Activated CD4-positive, CD25-positive, alpha-beta regulatory T cell treated with anti-CD3 and anti-CD28 coated beads, Interleukin-2, amount 50 U/mL, for 16 hours (primary cell): Measurements from ENCODE around the gene COX6B2.
A peak's percentile ranks its signal among the peaks of the same experiment; 100 is the strongest.
"Not testable (repeated sequence)": the region's sequence is repeated elsewhere in the genome, so short reads cannot be mapped to it uniquely, and the experiment has no call there.

ENCODE experiments used
- DNase-seq: peaks from one replicate; pipeline ENCODE4 v3.0.0-alpha.2; 2020; ENCODE audit warnings: low read depth, low spot score

The COX6B2 gene

GRCh38 chr19:55341595-55342531, 12.7 kb downstream of the COX6B2 start:
- DNase-seq: no peak

GRCh38 chr19:55341171-55341588, 13.3 kb downstream of the COX6B2 start:
- no peak for DNase-seq

- DNase-seq: no peak
Measured at GRCh38 chr19:55340784-55341147, 13.8 kb downstream of the COX6B2 start.

- no peak for DNase-seq
Measured at GRCh38 chr19:55339889-55340783, 14.4 kb downstream of the COX6B2 start.

GRCh38 chr19:55339105-55339888, 15.2 kb downstream of the COX6B2 start, which contains the start of gene KMT5C:
Gene KMT5C, plus strand, starts transcription at chr19:55339876. Its CDS starts 2,061 bp downstream, at chr19:55341937.
- peak; percentile 100 for DNase-seq

- no peak for DNase-seq
Measured at GRCh38 chr19:55336101-55336500, 18.4 kb downstream of the COX6B2 start.

GRCh38 chr19:55333870-55334269, 20.6 kb downstream of the COX6B2 start:
- no peak for DNase-seq

GRCh38 chr19:55329791-55330190, 24.7 kb downstream of the COX6B2 start:
- DNase-seq: not testable (repeated sequence)

- DNase-seq: not testable (repeated sequence)
Measured at GRCh38 chr19:55328774-55329318, 25.7 kb downstream of the COX6B2 start.

- DNase-seq: no peak
Measured at GRCh38 chr19:55325172-55325571, 29.3 kb downstream of the COX6B2 start, which contains the start of gene TMEM150B. Gene TMEM150B, minus strand, starts transcription at chr19:55325341. Its CDS starts 4,305 bp downstream, at chr19:55321036.

GRCh38 chr19:55324662-55325061, 29.9 kb downstream of the COX6B2 start:
- DNase-seq: no peak

GRCh38 chr19:55322204-55322885, 32.2 kb downstream of the COX6B2 start:
- no peak for DNase-seq

- no peak for DNase-seq
Measured at GRCh38 chr19:55321466-55322137, 32.9 kb downstream of the COX6B2 start.

- DNase-seq: no peak
Measured at GRCh38 chr19:55320844-55321419, 33.6 kb downstream of the COX6B2 start.

GRCh38 chr19:55319785-55320184, 34.7 kb downstream of the COX6B2 start:
- DNase-seq: no peak

GRCh38 chr19:55316646-55317045, 37.9 kb downstream of the COX6B2 start:
- DNase-seq: no peak

GRCh38 chr19:55315956-55316525, 38.5 kb downstream of the COX6B2 start:
- no peak for DNase-seq

GRCh38 chr19:55314396-55314795, 40.1 kb downstream of the COX6B2 start:
- no peak for DNase-seq
